Measurements from ENCODE around the gene RPL27. TPM values are rescaled to one million over a fixed set of nuclear protein-coding genes. Genes with fewer than 3 reads are reported as not detected.
A peak's percentile ranks its signal among the peaks of the same experiment; 100 is the strongest.

The RPL27 gene
- total and polyA plus RNA-seq, 8 donors, result 284 to 1,185 (median 555) TPM

DNA sequence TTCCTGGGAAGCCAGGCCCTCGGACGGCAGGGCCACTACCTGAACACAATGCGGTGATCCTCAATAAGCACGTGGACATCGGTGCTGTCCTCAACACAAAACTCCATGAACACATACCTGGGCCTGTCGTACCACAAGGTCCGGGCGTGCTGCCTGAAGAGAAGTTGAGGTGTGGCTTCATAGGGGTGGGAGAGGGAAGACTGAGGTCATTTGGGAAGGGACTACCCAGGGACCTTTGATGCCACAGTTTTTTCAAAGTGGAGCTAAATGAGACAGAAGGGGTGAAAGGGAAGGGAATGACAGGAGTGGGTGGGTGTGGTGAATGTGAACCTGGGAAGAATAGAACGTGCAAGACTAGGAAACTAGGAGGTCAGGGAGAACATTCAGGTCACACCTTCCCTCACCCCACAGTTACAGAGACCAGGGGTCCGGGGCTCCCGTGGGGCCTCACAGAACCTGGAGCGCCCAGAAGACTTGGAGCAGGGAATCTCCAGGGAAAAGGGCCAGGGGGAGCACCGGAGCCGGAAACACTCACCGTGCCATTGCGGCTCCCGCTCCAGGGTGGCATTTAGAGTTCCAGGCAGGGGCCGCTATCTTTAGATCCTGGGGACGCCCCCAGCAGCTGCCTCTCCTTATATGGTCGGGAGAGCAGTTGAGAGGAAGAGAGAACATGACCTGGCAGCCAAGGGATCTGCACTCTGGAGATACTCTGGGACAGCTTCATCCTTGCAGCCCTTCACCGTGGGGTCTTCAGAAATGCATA, 18.5 kb upstream of the RPL27 start, which contains the start of gene PTGES3L:
Gene PTGES3L (minus strand): TSS at position 570 of the 763 bp plus-strand sequence. CDS start 27 bp downstream, at position 543.
- intact Hi-C loops (cut with DNase I), result no loop called here
- Histone ChIP-seq H3K27me3 (no peaks in the 10 kb centered on the region), H3K27ac (peak within 1 kb of the TSS; percentile 68 to 85 (median 76)), H3K4me3 (peak within 1 kb of the TSS; percentile 68 to 90 (median 86)), H3K9me3 (no peaks in the 10 kb centered on the region), H3K4me1 (peaks cover 0 to 17% (median 16%) of the 10 kb centered on the region in 3 donors), H3K36me3 (no peaks in the 10 kb centered on the region)
- DNase-seq (peak in 3 of 6 donors; percentile 32 to 41 (median 38)), ATAC-seq (peak; percentile 21 to 39 (median 28)), FAIRE-seq (no peak)
- 36 to 37% methylated on average over 21 of the region's 21 CpGs for WGBS, 2 donors
- TF ChIP-seq, protein P1, sequence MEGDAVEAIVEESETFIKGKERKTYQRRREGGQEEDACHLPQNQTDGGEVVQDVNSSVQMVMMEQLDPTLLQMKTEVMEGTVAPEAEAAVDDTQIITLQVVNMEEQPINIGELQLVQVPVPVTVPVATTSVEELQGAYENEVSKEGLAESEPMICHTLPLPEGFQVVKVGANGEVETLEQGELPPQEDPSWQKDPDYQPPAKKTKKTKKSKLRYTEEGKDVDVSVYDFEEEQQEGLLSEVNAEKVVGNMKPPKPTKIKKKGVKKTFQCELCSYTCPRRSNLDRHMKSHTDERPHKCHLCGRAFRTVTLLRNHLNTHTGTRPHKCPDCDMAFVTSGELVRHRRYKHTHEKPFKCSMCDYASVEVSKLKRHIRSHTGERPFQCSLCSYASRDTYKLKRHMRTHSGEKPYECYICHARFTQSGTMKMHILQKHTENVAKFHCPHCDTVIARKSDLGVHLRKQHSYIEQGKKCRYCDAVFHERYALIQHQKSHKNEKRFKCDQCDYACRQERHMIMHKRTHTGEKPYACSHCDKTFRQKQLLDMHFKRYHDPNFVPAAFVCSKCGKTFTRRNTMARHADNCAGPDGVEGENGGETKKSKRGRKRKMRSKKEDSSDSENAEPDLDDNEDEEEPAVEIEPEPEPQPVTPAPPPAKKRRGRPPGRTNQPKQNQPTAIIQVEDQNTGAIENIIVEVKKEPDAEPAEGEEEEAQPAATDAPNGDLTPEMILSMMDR (IDR thresholded peaks at IDR 0.05), result no peak

- H3K4me3 ChIP-seq, result peak within 1 kb of the TSS; percentile 68 to 90 (median 86)
- peak; percentile 90 to 97 (median 94) for DNase-seq
- peaks cover 0 to 20% (median 16%) of the 10 kb centered on the region in 3 donors for H3K4me1 ChIP-seq
- ATAC-seq, result peak; percentile 94 to 96 (median 94)
- H3K36me3 ChIP-seq, result no peaks in the 10 kb centered on the region
- TF ChIP-seq, protein P1 (IDR thresholded peaks at IDR 0.05), result no peak
- peak within 1 kb of the TSS; percentile 68 to 85 (median 76) for H3K27ac ChIP-seq
- H3K27me3 ChIP-seq, result no peaks in the 10 kb centered on the region
- intact Hi-C loops (cut with DNase I), result no loop called here
- H3K9me3 ChIP-seq, result no peaks in the 10 kb centered on the region
- 0% methylated on average over 34 to 39 of the region's 39 CpGs for WGBS, 2 donors
- no peak for FAIRE-seq
Observed at GRCh38 chr17:42980274-42980765, 17.9 kb upstream of the RPL27 start, which contains the start of gene RUNDC1. RUNDC1 (plus strand) TSS chr17:42980565; CDS start chr17:42980577, 12 bp downstream.

- WGBS, 2 donors, result 0 to 1% methylated on average over 61 to 67 of the region's 67 CpGs
- Histone ChIP-seq H3K4me1 (peaks cover 0 to 20% (median 16%) of the 10 kb centered on the region in 3 donors), H3K36me3 (no peaks in the 10 kb centered on the region), H3K9me3 (no peaks in the 10 kb centered on the region), H3K4me3 (peak overlapping the region; percentile 68 to 90 (median 86)), H3K27ac (peak overlapping the region; percentile 68 to 85 (median 76)), H3K27me3 (no peaks in the 10 kb centered on the region)
- FAIRE-seq (no peak), ATAC-seq (peak; percentile 73 to 85 (median 78)), DNase-seq (peak; percentile 34 to 83 (median 64))
- intact Hi-C loops (cut with DNase I), result no loop called here
- TF ChIP-seq, protein P1 (IDR thresholded peaks at IDR 0.05), result peak in 1 of 4 donors; percentile 15
Observed at GRCh38 chr17:42980766-42981397, 17.3 kb upstream of the RPL27 start.

DNA sequence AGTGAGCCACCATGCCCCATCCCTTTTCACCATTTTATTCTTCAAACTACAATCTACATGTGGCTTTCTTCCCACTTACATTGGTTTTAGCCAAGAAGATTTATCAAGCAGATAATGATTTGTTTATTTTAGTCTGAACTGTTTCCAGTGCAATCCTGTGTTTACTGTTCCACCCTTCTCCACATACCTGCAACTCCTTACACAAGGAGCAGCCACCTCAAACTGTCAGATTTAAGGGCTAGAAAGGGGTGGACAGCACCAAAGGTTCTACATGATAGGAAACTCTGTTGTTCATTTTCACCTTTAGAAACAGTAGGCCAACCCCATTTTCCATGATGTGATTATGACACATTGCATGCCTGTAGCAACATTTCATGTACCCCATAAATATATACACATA, 16.0 kb upstream of the RPL27 start:
- H3K36me3 ChIP-seq, result peaks cover 0 to 3% (median 0%) of the 10 kb centered on the region in 3 donors
- FAIRE-seq (no peak), ATAC-seq (no peak), DNase-seq (no peak)
- no peak overlapping the region for H3K4me3 ChIP-seq
- no peak overlapping the region for H3K27ac ChIP-seq
- H3K9me3 ChIP-seq, result no peaks in the 10 kb centered on the region
- TF ChIP-seq, protein P1 (IDR thresholded peaks at IDR 0.05), result no peak
- intact Hi-C loops (cut with DNase I), result no loop called here
- H3K27me3 ChIP-seq, result no peaks in the 10 kb centered on the region
- peaks cover 0 to 20% (median 16%) of the 10 kb centered on the region in 3 donors for H3K4me1 ChIP-seq

Measured in pancreas (tissue), 10 donors.